Karpas-422 (cell line): ENCODE data around the gene GGN. TPM values are rescaled to one million over a fixed set of nuclear protein-coding genes. Genes with fewer than 3 reads are reported as not detected.

Experiments
- DNase-seq: peaks from one replicate; pipeline ENCODE4 v3.0.0-alpha.2; 2015
- H2AFZ ChIP-seq: fragments of 200-600 bp; sonication (generic); 2 replicates; pipeline ENCODE4 v1.6.1; 2014; ENCODE audit warnings: antibody characterized with exemption, low read length, mixed read lengths
- H3K27ac ChIP-seq: fragments of 200-600 bp; sonication (generic); 2 replicates; pipeline ENCODE4 v1.5.1; 2014; ENCODE audit warnings: mild to moderate bottlenecking, low read length, moderate library complexity
- H3K27me3 ChIP-seq: fragments of 200-600 bp; sonication (generic); 2 replicates; pipeline ENCODE4 v1.6.1; 2014; ENCODE audit warnings: low read length, mixed read lengths
- H3K36me3 ChIP-seq: fragments of 200-600 bp; sonication (generic); 2 replicates; pipeline ENCODE4 v1.6.1; 2014; ENCODE audit warnings: low read length, mixed read lengths; ENCODE audit not compliant: insufficient read depth
- H3K4me1 ChIP-seq: fragments of 200-600 bp; sonication (generic); 2 replicates; pipeline ENCODE4 v1.6.1; 2014; ENCODE audit warnings: mild to moderate bottlenecking, low read length, mixed read lengths
- H3K4me2 ChIP-seq: fragments of 200-600 bp; sonication (generic); 2 replicates; pipeline ENCODE4 v1.6.1; 2014; ENCODE audit warnings: low read length, low read depth, mild to moderate bottlenecking; ENCODE audit not compliant: poor library complexity, severe bottlenecking
- H3K4me3 ChIP-seq: fragments of 200-600 bp; sonication (generic); 2 replicates; pipeline ENCODE4 v1.5.1; 2014; ENCODE audit warnings: mild to moderate bottlenecking, antibody characterized with exemption, low read length, mixed read lengths
- H3K79me2 ChIP-seq: fragments of 200-600 bp; sonication (generic); 2 replicates; pipeline ENCODE4 v1.6.1; 2014; ENCODE audit warnings: mild to moderate bottlenecking, low read length, mixed read lengths
- H3K9ac ChIP-seq: fragments of 200-600 bp; sonication (generic); 2 replicates; pipeline ENCODE4 v1.6.0; 2014; ENCODE audit warnings: low read length
- H3K9me2 ChIP-seq: fragments of 200-600 bp; sonication (generic), shearing (Covaris generic); replicated peaks from 2 replicates; pipeline ENCODE4 v1.6.0; 2014; ENCODE audit warnings: mild to moderate bottlenecking, low read length, moderate library complexity; ENCODE audit not compliant: insufficient read depth
- H3K9me3 ChIP-seq: fragments of 300-700, 200-600 bp; sonication (generic); 2 replicates; pipeline ENCODE4 v1.6.1; 2014; ENCODE audit warnings: low read length, mixed read lengths
- H4K20me1 ChIP-seq: fragments of 200-600 bp; sonication (generic); 2 replicates; pipeline ENCODE4 v1.6.1; 2014; ENCODE audit warnings: mild to moderate bottlenecking, antibody characterized with exemption, low read length, low read depth; ENCODE audit not compliant: insufficient read depth
- total RNA-seq: library from RNA; depleted of rRNA; stranded (reverse); fragments of >200 nt; shearing (Covaris generic); gene quantifications from 2 replicates; pipeline ENCODE4 v1.2.3, GENCODE V29; 2014; ENCODE audit warnings: low replicate concordance

Gene GGN
- total RNA-seq, 1 experiment from 2014 or later: not detected

DNA sequence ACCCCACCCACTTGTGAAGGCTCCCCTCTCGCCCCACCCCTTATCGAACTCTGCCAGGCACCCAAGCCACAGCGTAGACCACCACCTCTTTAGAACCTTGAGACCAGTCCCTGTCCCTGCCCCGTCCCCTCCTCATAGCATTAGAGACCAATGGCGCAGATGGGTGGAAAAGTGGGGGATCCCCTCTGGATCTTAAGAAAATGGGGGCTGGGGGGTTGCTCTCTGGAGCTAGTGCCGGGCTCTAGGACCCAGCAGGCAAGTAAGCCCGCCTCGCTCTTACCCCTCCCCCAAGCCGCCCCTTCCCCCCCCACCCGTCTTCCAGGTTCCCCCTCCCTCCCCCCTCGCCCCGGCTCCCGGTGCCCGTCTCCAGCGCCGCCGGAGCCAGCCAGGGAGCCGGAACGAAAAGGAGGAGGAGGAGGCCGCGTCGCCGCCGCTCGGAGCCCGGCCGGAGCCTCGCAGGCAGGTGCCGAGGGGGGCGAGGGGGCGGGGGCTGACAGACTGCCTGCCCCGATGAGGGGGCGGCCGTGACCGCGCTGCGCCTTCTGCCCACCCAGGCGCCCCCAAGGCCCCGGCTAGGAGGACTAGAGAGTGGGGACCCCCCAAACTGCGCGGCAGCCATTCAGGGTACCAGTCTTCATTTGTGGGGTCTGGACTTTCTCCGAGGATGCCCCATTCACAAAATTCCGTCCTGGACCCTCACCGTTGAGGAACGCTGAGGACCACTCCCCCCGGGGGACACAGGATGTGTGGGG, 691 bp upstream of the GGN start, which contains the start of gene SPRED3:
TSS of gene SPRED3 (plus strand) at position 349 of the 752 bp plus-strand sequence. CDS start 1,606 bp downstream, outside the sequence.
- H3K27ac ChIP-seq: no peak within 1 kb of the TSS
- no peaks in the 10 kb centered on the region for H3K9me3 ChIP-seq
- DNase-seq: no peak
- no peak within 1 kb of the TSS for H3K9ac ChIP-seq
- H2AFZ ChIP-seq: no peak within 1 kb of the TSS
- H3K9me2 ChIP-seq: no peaks in the 10 kb centered on the region
- H3K4me2 ChIP-seq: peak within 1 kb of the TSS; percentile 52
- H3K4me1 ChIP-seq: peaks cover 11% of the 10 kb centered on the region
- peak within 1 kb of the TSS; percentile 47 for H3K4me3 ChIP-seq
- no peaks in the 10 kb centered on the region for H3K79me2 ChIP-seq
- H3K27me3 ChIP-seq: no peaks in the 10 kb centered on the region
- no peaks in the 10 kb centered on the region for H4K20me1 ChIP-seq
- H3K36me3 ChIP-seq: no peaks in the 10 kb centered on the region

DNA sequence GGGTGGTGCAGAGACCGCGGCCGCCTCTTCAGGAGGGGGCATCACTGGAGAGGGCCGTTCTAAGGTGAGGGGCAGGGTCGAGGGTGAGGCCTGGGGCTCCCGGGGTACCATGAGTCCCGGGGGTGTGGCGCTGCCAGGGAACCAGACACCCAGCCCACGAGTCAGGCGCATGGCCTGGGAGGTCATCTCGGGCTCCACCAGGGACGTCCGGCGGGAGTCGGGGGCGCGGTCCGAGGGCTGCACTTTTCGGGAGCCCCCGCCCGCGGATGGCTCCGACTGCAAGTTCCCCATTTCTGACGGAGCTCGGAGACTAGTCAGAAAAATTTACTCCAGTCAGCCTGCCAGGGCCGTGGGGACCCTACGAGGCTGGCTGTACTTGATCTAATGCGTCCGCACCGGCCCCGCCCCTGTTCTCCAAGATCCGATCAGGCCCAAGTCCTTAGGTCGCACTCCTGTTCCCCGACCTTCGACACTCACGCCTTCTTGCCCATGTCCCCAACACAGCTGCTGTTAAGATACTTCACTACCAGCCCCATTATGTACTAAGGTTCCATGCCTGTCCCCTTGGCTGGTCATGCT, 774 bp downstream of the GGN start:
- Histone ChIP-seq H3K36me3 (no peaks in the 10 kb centered on the region; the same call in 1 of the 2 replicates), H4K20me1 (no peaks in the 10 kb centered on the region), H3K9me2 (no peaks in the 10 kb centered on the region), H3K4me3 (peak overlapping the region; percentile 47), H3K79me2 (no peaks in the 10 kb centered on the region), H2AFZ (no peak overlapping the region), H3K27ac (no peak overlapping the region), H3K27me3 (no peaks in the 10 kb centered on the region), H3K9me3 (no peaks in the 10 kb centered on the region), H3K4me2 (peak overlapping the region; percentile 52), H3K9ac (no peak overlapping the region), H3K4me1 (peaks cover 11% of the 10 kb centered on the region)
- no peak for DNase-seq

DNA sequence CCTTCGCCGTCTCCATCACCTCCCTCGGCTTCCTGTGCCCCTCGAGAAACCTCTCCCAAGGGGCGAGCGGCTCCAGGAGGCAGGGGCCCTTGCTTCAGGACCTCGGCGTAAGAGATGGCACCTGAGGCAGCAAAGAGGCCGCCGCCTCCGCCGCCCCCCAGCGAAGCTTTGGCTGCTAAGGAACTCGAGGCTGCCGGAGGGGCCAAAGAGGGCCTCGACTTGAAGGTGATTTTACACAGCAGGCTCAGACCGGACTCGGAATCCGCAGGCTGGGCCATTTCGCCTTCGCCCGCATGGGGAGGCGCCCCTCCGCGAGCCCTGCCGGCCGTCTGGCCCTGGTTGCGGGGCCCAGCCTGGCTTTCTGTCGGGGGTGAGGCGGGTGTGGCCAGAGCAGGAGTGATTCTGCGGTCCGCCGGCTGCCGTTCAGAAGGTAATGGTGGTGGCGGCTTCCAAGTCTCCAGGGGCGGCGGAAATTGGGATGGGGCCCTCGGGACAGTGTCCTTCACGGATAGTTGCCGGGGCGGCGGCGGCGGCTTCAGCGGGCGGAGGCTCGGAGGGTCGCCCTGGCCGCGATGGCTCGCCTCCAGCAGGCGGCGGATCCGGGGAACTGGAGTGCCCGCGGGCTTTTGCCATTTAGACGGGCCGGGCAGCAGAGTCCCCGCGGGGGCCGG, 1.4 kb downstream of the GGN start:
- no peaks in the 10 kb centered on the region for H3K79me2 ChIP-seq
- peaks cover 11% of the 10 kb centered on the region for H3K4me1 ChIP-seq
- no peak overlapping the region for H3K9ac ChIP-seq
- peaks cover 2% of the 10 kb centered on the region for H3K36me3 ChIP-seq
- H3K27me3 ChIP-seq: no peaks in the 10 kb centered on the region
- no peaks in the 10 kb centered on the region for H3K9me2 ChIP-seq
- H3K9me3 ChIP-seq: no peaks in the 10 kb centered on the region
- H2AFZ ChIP-seq: no peak overlapping the region
- no peak overlapping the region for H3K4me3 ChIP-seq
- no peak overlapping the region for H3K27ac ChIP-seq
- no peak overlapping the region for H3K4me2 ChIP-seq
- no peak for DNase-seq
- no peaks in the 10 kb centered on the region for H4K20me1 ChIP-seq

DNA sequence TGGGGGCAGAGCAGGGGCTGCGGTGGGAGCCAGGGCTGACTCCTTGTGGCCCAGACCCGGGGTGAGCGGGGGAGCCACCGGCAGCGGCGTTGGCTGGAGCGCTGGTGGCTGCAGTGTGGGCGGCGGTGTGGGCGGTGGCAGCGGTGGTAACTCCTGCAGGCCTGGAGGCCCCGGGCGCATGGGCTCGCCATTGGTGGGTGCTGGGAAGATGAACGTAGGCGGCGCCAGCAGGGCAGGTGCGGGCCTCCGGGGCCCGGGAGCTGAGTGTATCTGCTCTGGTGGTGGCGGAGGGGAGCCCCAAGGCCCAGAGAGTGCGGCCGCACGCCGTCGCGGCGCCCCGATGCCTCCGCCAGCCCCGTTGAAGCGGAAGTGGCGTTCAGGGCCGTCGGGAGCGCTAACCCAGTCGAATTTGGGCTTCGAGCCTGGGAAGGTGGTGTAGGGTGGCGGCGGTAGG, 2.0 kb downstream of the GGN start:
- H4K20me1 ChIP-seq: no peaks in the 10 kb centered on the region
- peaks cover 8% of the 10 kb centered on the region for H3K36me3 ChIP-seq

DNA sequence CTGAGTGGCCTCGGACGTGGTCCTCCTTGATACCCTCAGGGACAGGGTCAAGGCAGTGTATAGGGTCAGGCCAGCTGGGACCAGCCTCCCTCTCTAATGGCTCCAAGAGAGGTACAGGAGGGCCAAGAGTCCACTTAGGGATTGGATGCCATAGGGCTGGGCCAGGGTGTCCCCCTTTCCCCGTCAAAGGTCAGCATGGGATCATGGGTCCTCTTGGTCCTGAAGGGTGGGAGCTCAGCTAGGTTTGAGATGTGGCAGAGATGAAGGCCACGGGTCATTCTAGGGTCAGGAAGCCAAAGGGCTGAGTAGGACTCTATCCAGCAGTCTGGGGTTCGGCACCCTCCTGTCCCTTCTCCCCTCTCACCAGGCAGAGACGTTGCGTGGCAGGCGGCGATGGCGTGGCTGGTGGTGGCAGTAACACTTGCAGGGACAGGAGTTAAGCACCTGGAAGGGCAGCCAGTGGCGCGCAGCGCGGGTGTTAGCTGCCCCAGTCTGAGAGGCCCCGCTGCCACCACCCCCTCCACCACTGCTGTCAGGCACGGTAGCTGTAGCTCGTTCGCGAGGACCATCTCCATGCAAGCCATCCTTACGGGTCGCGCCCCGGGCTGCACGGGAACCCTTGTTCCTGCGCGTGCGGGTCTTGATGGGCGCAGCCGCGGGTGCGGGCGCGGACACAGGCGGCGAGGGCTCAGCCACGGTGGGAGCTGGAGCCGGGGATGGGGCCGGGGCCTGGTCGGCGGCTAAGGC, 2.6 kb downstream of the GGN start:
- no peak for DNase-seq
- Histone ChIP-seq H3K4me3 (no peak overlapping the region), H3K36me3 (peaks cover 8% of the 10 kb centered on the region), H3K79me2 (no peaks in the 10 kb centered on the region), H3K9me2 (no peaks in the 10 kb centered on the region), H4K20me1 (no peaks in the 10 kb centered on the region), H2AFZ (no peak overlapping the region), H3K27ac (no peak overlapping the region), H3K4me1 (peaks cover 11% of the 10 kb centered on the region), H3K27me3 (no peaks in the 10 kb centered on the region), H3K4me2 (no peak overlapping the region), H3K9ac (no peak overlapping the region), H3K9me3 (no peaks in the 10 kb centered on the region)

More for the DNA sequence above, 2.0 kb downstream of the GGN start:
- Histone ChIP-seq H2AFZ (no peak overlapping the region), H3K79me2 (no peaks in the 10 kb centered on the region), H3K4me3 (no peak overlapping the region), H3K9me3 (no peaks in the 10 kb centered on the region), H3K9me2 (no peaks in the 10 kb centered on the region), H3K9ac (no peak overlapping the region), H3K27me3 (no peaks in the 10 kb centered on the region), H3K4me1 (peaks cover 11% of the 10 kb centered on the region), H3K4me2 (no peak overlapping the region), H3K27ac (no peak overlapping the region)
- no peak for DNase-seq

DNA sequence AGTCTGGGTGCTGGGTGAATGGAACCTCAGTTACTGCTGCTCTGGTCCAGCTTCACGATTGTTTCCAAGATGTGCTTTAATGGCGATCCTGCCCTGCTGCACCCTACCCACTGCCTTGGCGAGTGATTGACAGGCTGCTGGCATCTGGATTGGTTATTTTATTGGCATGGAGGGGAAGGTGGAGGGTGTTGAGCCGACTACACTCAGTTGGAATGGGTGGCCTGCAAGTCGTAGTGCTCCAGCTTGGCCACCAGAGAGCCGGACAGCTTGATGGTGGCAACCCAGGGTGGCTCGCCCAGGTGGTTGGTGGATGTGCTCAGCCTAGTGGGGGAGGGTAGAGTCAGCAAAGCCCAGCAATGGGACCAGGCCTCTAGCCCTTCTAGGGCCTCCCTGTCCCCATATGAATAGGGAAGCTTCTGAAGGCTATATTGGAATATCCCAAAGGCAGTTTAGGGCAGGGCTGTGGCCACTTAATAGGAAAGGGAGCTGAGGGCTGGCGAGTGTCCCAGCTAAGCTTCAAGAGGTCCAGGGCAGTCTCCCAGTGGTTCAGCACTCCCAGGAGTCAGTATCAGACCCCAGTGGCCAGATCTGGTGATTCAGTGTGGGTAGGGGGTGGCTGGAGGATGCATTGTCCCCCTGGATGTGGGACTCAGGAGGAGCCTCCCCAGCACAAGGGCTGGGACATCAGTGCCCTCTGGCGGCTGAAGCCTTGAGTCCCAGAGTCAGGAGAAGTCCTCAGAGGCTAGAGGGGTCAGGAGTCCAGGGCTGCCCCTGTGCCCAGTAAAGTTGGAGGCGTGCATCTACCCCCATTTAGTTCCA, 3.4 kb downstream of the GGN start:
- H3K36me3 ChIP-seq: peaks cover 8% of the 10 kb centered on the region
- peaks cover 11% of the 10 kb centered on the region for H3K4me1 ChIP-seq
- H4K20me1 ChIP-seq: no peaks in the 10 kb centered on the region
- no peaks in the 10 kb centered on the region for H3K9me2 ChIP-seq
- H3K4me2 ChIP-seq: no peak overlapping the region
- H3K79me2 ChIP-seq: no peaks in the 10 kb centered on the region
- H3K9ac ChIP-seq: no peak overlapping the region
- H3K27ac ChIP-seq: no peak overlapping the region
- H3K4me3 ChIP-seq: no peak overlapping the region
- no peaks in the 10 kb centered on the region for H3K27me3 ChIP-seq
- H2AFZ ChIP-seq: no peak overlapping the region
- peak; percentile 54 for DNase-seq
- no peaks in the 10 kb centered on the region for H3K9me3 ChIP-seq

DNA sequence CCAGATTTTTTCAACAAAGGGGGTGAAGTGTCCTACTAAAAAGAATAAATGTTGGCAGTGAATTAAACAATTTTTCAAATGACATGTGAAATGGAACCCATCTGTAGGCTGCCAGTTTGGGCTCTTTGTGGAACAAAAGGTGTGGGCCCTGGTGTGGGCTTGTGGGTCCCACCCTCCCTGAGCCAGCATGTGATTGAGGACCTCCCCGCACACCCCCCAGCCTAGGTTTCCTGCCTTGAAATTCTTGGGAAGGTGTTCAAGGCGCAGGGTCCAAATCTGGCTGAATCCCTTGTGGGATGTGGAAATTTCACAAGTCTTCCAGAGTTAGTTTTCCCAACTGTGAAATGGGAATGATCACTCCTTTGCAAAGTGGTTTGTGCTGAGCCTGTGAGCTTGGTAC, 4.1 kb downstream of the GGN start:
- no peak overlapping the region for H3K4me2 ChIP-seq
- no peaks in the 10 kb centered on the region for H3K9me3 ChIP-seq
- peaks cover 11% of the 10 kb centered on the region for H3K4me1 ChIP-seq
- H3K36me3 ChIP-seq: peaks cover 8% of the 10 kb centered on the region
- H3K4me3 ChIP-seq: no peak overlapping the region
- no peaks in the 10 kb centered on the region for H3K27me3 ChIP-seq
- DNase-seq: no peak
- H3K27ac ChIP-seq: no peak overlapping the region
- H2AFZ ChIP-seq: no peak overlapping the region
- H4K20me1 ChIP-seq: no peaks in the 10 kb centered on the region
- no peaks in the 10 kb centered on the region for H3K9me2 ChIP-seq
- H3K79me2 ChIP-seq: no peaks in the 10 kb centered on the region
- no peak overlapping the region for H3K9ac ChIP-seq
